GM23338 (cell line): ENCODE data around the gene C17orf50. TPM values are rescaled to one million over a fixed set of nuclear protein-coding genes. Genes with fewer than 3 reads are reported as not detected.

Source experiments
- ATAC-seq: fragments of 200-7000 bp; cut with Tn5 transposase; 3 replicates; pipeline ENCODE4 v1.9.1; 2020
- DNase-seq: peaks from one replicate; pipeline ENCODE4 v3.0.0-alpha.2; 2015; ENCODE audit warnings: low spot score
- H2AFZ ChIP-seq: fragments of 200-600 bp; sonication (generic); 2 replicates; pipeline ENCODE4 v1.8.0; 2016; ENCODE audit warnings: antibody characterized with exemption, mild to moderate bottlenecking, moderate library complexity
- H3F3A ChIP-seq: fragments of 200-600 bp; sonication (generic); replicated peaks from 2 replicates; pipeline ENCODE4 v1.8.0; 2017; ENCODE audit warnings: antibody characterized with exemption, mixed run types, low read depth
- H3K27ac ChIP-seq: fragments of 200-600 bp; sonication (generic); 2 replicates; pipeline ENCODE4 v1.6.1; 2016; ENCODE audit warnings: low read depth
- H3K27me3 ChIP-seq: fragments of 200-600 bp; sonication (generic); 2 replicates; pipeline ENCODE4 v1.8.0; 2016; ENCODE audit warnings: mild to moderate bottlenecking, mixed run types, moderate library complexity; ENCODE audit not compliant: insufficient read depth
- H3K36me3 ChIP-seq: fragments of 200-600 bp; sonication (generic); 2 replicates; pipeline ENCODE4 v1.8.0; 2016; ENCODE audit warnings: mild to moderate bottlenecking; ENCODE audit not compliant: insufficient read depth
- H3K4me1 ChIP-seq: fragments of 200-600 bp; sonication (generic); 2 replicates; pipeline ENCODE4 v1.8.0; 2016; ENCODE audit warnings: mild to moderate bottlenecking, moderate library complexity; ENCODE audit not compliant: insufficient read depth
- H3K4me2 ChIP-seq: fragments of 200-600 bp; sonication (generic); 2 replicates; pipeline ENCODE4 v1.7.1; 2017; ENCODE audit warnings: mixed run types
- H3K4me3 ChIP-seq: fragments of 200-600 bp; sonication (generic); 2 replicates; pipeline ENCODE4 v1.6.1; 2016; ENCODE audit warnings: mixed run types
- H3K79me2 ChIP-seq: fragments of 200-600 bp; sonication (generic); replicated peaks from 2 replicates; pipeline ENCODE4 v1.8.0; 2017; ENCODE audit warnings: mild to moderate bottlenecking; ENCODE audit not compliant: insufficient read depth
- H3K9me2 ChIP-seq: fragments of 200-600 bp; sonication (generic); 2 replicates; pipeline ENCODE4 v1.8.0; 2017; ENCODE audit not compliant: insufficient read depth
- H4K20me1 ChIP-seq: fragments of 200-600 bp; sonication (generic); replicated peaks from 2 replicates; pipeline ENCODE4 v1.8.0; 2017; ENCODE audit warnings: mild to moderate bottlenecking; ENCODE audit not compliant: insufficient read depth
- H3K27ac Mint-ChIP-seq: 2 replicates; pipeline ENCODE4 v1.8.0; 2020; ENCODE audit warnings: inconsistent platforms, mild to moderate bottlenecking, moderate library complexity, mixed read lengths
- H3K27me3 Mint-ChIP-seq: 3 replicates; pipeline ENCODE4 v1.8.0; 2022; ENCODE audit warnings: low read depth, mild to moderate bottlenecking, moderate library complexity, mixed read lengths, inconsistent platforms; ENCODE audit not compliant: insufficient read depth, poor library complexity
- H3K36me3 Mint-ChIP-seq: 3 replicates; pipeline ENCODE4 v1.8.0; 2021; ENCODE audit warnings: low read depth, mild to moderate bottlenecking, inconsistent platforms, moderate library complexity, mixed read lengths
- H3K4me1 Mint-ChIP-seq: 3 replicates; pipeline ENCODE4 v1.8.0; 2020; ENCODE audit warnings: mild to moderate bottlenecking, inconsistent platforms, mixed read lengths
- H3K4me3 Mint-ChIP-seq: 3 replicates; pipeline ENCODE4 v1.8.0; 2021; ENCODE audit warnings: moderate library complexity, mild to moderate bottlenecking, inconsistent platforms, mixed read lengths
- H3K9me3 Mint-ChIP-seq: 3 replicates; pipeline ENCODE4 v1.8.0; 2020; ENCODE audit warnings: moderate library complexity, mild to moderate bottlenecking, inconsistent platforms, mixed read lengths
- CREB1 ChIP-seq: fragments of 250-450 bp; sonication (Bioruptor Pico); IDR thresholded peaks from 2 replicates; pipeline ENCODE4 v1.5.0; 2020; ENCODE audit warnings: low read depth, mild to moderate bottlenecking, moderate library complexity
- CTCF ChIP-seq, 2 experiments: fragments of 200-600 bp in 1 of 2; sonication (generic) in 1 of 2; conservative IDR thresholded peaks; 2 replicates each; pipeline versions ENCODE4 v1.5.1 to v1.6.1; 2016 to 2017; ENCODE audit warnings: antibody characterized with exemption in 2 of 2, low read depth in 2 of 2, mild to moderate bottlenecking in 2 of 2, moderate library complexity in 1 of 2
- ETS1 ChIP-seq: IDR thresholded peaks from 2 replicates; pipeline ENCODE4 v1.6.1; 2016; ENCODE audit warnings: antibody characterized with exemption
- EZH2 ChIP-seq: fragments of 200-600 bp; sonication (generic); IDR thresholded peaks from one replicate; pipeline ENCODE4 v1.8.0; 2017; ENCODE audit warnings: antibody characterized with exemption, mild to moderate bottlenecking, low read depth; ENCODE audit not compliant: unreplicated experiment
- EZH2phosphoT487 ChIP-seq: fragments of 200-600 bp; sonication (generic); IDR thresholded peaks from one replicate; pipeline ENCODE4 v1.8.1; 2018; ENCODE audit warnings: antibody characterized with exemption; ENCODE audit not compliant: unreplicated experiment
- JUNB ChIP-seq: IDR thresholded peaks from one replicate; pipeline ENCODE4 v1.6.1; 2016; ENCODE audit warnings: antibody characterized with exemption; ENCODE audit not compliant: unreplicated experiment
- NANOG ChIP-seq: IDR thresholded peaks from 2 replicates; pipeline ENCODE4 v1.6.1; 2016; ENCODE audit warnings: antibody characterized with exemption, borderline replicate concordance
- POLR2AphosphoS5 ChIP-seq: IDR thresholded peaks from 2 replicates; pipeline ENCODE4 v1.6.1; 2016; ENCODE audit warnings: antibody characterized with exemption, low read depth
- REST ChIP-seq: IDR thresholded peaks from one replicate; pipeline ENCODE4 v1.6.1; 2018; ENCODE audit warnings: antibody characterized with exemption; ENCODE audit not compliant: unreplicated experiment
- STAT1 ChIP-seq: IDR thresholded peaks from one replicate; pipeline ENCODE4 v1.6.1; 2016; ENCODE audit warnings: antibody characterized with exemption; ENCODE audit not compliant: unreplicated experiment
- ZNF114 ChIP-seq: fragments of 250-450 bp; sonication (Bioruptor Pico); IDR thresholded peaks from 2 replicates; pipeline ENCODE4 v1.5.0; 2020; ENCODE audit warnings: mild to moderate bottlenecking, moderate library complexity
- ZNF331 ChIP-seq: fragments of 250-450 bp; sonication (Bioruptor Pico); IDR thresholded peaks from 2 replicates; pipeline ENCODE4 v1.5.0; 2020; ENCODE audit warnings: low read depth, mild to moderate bottlenecking, moderate library complexity
- polyA plus RNA-seq: library from polyadenylated mRNA; unstranded; fragments of >200 nt; fragmentation: Nextera tagmentation; extraction: Ambion mirVana; gene quantifications from 2 replicates; pipeline ENCODE4 v1.2.1, GENCODE V29; 2016
- total RNA-seq: library from RNA; depleted of rRNA; stranded (reverse); fragments of >200 nt; shearing (Covaris generic); gene quantifications from 2 replicates; pipeline ENCODE4 v1.2.3, GENCODE V29; 2014

Gene C17orf50
- total and polyA plus RNA-seq, 2 experiments from 2014 or later: 0.74 to 1.6 TPM

GRCh38 chr17:35795007-35795870 is 34.6 kb downstream of the C17orf50 start, which contains the start of gene MMP28:
TSS of gene MMP28 (minus strand) at chr17:35795641. CDS start at chr17:35795377, 264 bp downstream.
- Histone ChIP-seq H3K27me3 (peaks cover 78% of the 10 kb centered on the region), H3F3A (peaks cover 11% of the 10 kb centered on the region), H4K20me1 (no peaks in the 10 kb centered on the region), H3K27ac (no peak within 1 kb of the TSS), H3K4me1 (0 out of 2 replicates have a peak, but pooled peaks cover 5% of the 10 kb centered on the region), H3K4me3 (peak within 1 kb of the TSS; percentile 70), H3K79me2 (no peaks in the 10 kb centered on the region), H2AFZ (peak within 1 kb of the TSS; percentile 97), H3K4me2 (peak within 1 kb of the TSS; percentile 91), H3K36me3 (no peaks in the 10 kb centered on the region), H3K9me2 (no peaks in the 10 kb centered on the region)
- ATAC-seq (peak; percentile 80), DNase-seq (peak; percentile 69)
- Mint-ChIP-seq H3K4me1 (peaks cover 10% of the 10 kb centered on the region; the same call in 2 of the 3 replicates), H3K36me3 (no peaks in the 10 kb centered on the region; the same call in 2 of the 3 replicates), H3K9me3 (no peaks in the 10 kb centered on the region), H3K4me3 (peak within 1 kb of the TSS; percentile 70), H3K27me3 (peaks cover 49% of the 10 kb centered on the region), H3K27ac (no peak within 1 kb of the TSS)
- TF ChIP-seq ZNF331 (CRISPR knock-in tag) (no peak), EZH2 (peak; percentile 48)

- Histone ChIP-seq H4K20me1 (no peaks in the 10 kb centered on the region), H3K4me2 (peak overlapping the region; percentile 91), H2AFZ (peak overlapping the region; percentile 97), H3K36me3 (no peaks in the 10 kb centered on the region), H3F3A (peaks cover 11% of the 10 kb centered on the region), H3K27me3 (peaks cover 77% of the 10 kb centered on the region), H3K4me3 (peak overlapping the region; percentile 70), H3K4me1 (0 out of 2 replicates have a peak, but pooled peaks cover 5% of the 10 kb centered on the region), H3K9me2 (no peaks in the 10 kb centered on the region), H3K27ac (no peak overlapping the region), H3K79me2 (no peaks in the 10 kb centered on the region)
- DNase-seq (no peak), ATAC-seq (no peak)
- Mint-ChIP-seq H3K4me1 (peaks cover 10% of the 10 kb centered on the region; the same call in 2 of the 3 replicates), H3K27me3 (peaks cover 49% of the 10 kb centered on the region), H3K27ac (no peak overlapping the region), H3K4me3 (peak overlapping the region; percentile 67), H3K9me3 (no peaks in the 10 kb centered on the region), H3K36me3 (no peaks in the 10 kb centered on the region; the same call in 2 of the 3 replicates)
- TF ChIP-seq POLR2AphosphoS5 (no peak), EZH2 (no peak), NANOG (no peak), CTCF (conservative IDR thresholded peaks at IDR 0.05; ENCODE audit: low read depth in 2 of 2) (no peak), ZNF331 (CRISPR knock-in tag) (no peak), EZH2phosphoT487 (no peak), ZNF114 (no peak), ETS1 (no peak), JUNB (no peak), REST (no peak), STAT1 (no peak), CREB1 (CRISPR knock-in tag) (no peak)
Measured at GRCh38 chr17:35795871-35796265, 35.2 kb downstream of the C17orf50 start.
